Right ventricle myocardium superior (tissue), 1 donor: Measurements from ENCODE around the gene SDF4. TPM values are rescaled to one million over a fixed set of nuclear protein-coding genes. Genes with fewer than 3 reads are reported as not detected.
A peak's percentile ranks its signal among the peaks of the same experiment; 100 is the strongest.
"Not testable (repeated sequence)": the region's sequence is repeated elsewhere in the genome, so short reads cannot be mapped to it uniquely, and the experiment has no call there.

Experiments used
- ATAC-seq: fragments of 200-7000 bp; cut with Tn5 transposase; one replicate; pipeline ENCODE4 v1.9.1; 2020; ENCODE audit warnings: mild to moderate bottlenecking; ENCODE audit not compliant: poor library complexity
- DNase-seq: peaks from one replicate; pipeline ENCODE4 v3.0.0-alpha.2; 2020
- intact Hi-C: fragments of 100-400 bp; cut with DNase I; formaldehyde crosslinking; loops from one replicate; pipeline ENCODE4 v1.11.2; 2022
- total RNA-seq: library from RNA; stranded (reverse); fragmentation: NEBNext Ultra II Directional; extraction: Animal tissue kit (Norgen Biotek cat#: 25700); gene quantifications from one replicate; pipeline ENCODE4 v1.2.1, GENCODE V29; 2021
- donor health status: DM: no; HTN: yes; CAD: no; lungs with severe emphysema.

Gene SDF4
- total RNA-seq, 1 donor from 2014 or later = 110 TPM

DNA sequence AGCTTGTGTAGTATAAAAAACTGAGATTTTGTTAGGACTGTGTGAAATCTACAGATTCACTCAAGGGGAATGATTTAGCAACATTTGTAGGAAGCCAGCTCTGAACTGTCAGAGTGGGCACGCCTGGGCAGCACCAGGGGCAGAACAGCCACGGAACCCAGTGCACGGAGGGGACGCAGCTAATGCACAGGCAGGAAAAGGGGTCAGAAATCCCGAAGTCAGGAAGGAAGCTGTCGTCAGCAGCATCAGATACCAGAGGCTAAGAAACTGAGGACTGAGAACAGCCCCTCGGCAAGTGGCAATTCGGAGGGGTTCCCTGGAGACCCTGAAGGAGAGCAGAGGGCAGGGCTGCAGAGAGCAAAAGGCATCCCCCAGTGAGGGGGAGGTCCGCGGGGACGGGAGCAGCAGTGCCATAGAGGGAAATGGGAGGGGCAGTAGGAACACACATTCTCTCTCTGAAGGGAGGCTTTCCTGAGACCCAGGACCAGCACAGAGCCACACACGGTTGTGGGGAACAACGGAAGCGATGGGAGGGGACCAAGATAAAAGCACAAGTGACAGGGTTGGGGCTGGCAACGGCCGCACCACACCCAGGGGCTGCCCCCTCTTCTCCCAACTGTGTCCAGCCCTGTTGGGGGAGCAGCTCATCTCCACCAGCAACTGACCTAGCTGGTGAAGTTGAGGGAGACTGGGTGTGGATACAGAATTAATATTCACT, 29.2 kb upstream of the SDF4 start:
- intact Hi-C loops = no loop called here
- DNase-seq (no peak), ATAC-seq (no peak)

DNA sequence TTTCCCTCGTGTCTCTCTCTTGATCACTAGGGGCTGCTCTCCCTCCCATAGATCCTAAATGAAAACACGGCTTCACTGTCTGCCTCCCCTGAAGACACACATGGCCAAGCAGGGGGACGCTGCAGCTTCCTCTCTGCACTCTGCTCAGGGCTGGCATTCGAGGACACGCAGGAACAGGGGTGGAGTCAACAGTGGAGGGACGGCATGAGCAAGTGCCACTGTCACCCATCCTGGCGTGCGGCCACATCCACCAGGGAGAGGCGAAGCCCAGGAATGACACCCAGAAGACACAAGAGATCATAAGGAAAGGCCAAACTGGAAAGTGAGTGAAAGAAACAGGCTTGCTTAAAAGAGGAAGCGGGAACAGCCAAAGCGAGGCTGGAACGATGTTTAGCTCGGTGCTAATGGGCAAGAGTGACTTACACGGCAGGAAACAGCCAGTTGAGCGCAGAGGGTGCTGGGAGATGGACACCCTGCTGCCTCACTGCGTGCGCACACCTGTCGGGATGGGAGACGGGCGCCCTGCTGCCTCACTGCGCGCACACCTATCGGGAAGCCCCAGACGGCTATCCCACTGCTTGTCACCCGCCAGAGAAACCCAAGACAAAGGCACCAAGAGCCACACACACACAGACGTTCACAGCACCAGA, 28.3 kb upstream of the SDF4 start:
- intact Hi-C loops = no loop called here
- DNase-seq (peak; percentile 70), ATAC-seq (peak; percentile 66)

DNA sequence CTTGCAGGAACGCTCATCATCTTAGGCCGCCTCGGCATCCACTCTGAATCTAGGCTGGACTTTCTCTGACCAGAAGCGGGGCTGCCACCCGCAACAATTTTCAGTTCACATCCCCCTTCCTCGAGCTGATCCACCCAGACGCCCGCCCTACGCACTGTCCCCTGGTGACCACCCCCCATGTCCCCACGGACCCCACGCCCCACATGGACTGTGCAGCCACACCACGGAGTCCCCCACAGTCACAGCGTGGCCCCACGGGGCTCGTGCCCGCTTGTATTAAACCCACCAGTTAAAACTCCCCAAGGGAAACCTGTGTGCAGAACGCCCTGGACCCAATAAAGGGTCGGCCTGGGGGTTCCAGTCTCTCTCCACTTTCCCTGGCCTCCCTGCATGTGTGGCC, 27.7 kb upstream of the SDF4 start:
- ATAC-seq (no peak), DNase-seq (no peak)
- intact Hi-C loops = no loop called here

DNA sequence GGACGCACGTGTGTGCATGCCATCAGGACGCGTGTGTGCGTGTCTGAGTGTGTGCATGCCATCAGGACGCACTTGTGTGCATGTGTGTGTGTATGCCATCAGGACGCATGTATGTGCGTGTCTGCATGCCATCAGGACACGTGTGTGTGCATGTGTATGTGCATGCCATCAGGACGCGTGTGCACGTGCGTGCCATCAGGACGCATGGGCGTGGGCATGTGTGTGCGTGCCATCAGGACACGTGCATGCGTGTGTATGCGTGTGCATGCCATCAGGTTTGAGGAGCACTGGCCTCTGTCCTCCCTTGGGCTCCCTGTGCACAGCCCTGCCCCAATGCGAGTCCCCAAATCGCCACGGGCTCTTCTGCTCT, 27.3 kb upstream of the SDF4 start:
- no peak for ATAC-seq
- no peak for DNase-seq
- intact Hi-C loops = no loop called here

DNA sequence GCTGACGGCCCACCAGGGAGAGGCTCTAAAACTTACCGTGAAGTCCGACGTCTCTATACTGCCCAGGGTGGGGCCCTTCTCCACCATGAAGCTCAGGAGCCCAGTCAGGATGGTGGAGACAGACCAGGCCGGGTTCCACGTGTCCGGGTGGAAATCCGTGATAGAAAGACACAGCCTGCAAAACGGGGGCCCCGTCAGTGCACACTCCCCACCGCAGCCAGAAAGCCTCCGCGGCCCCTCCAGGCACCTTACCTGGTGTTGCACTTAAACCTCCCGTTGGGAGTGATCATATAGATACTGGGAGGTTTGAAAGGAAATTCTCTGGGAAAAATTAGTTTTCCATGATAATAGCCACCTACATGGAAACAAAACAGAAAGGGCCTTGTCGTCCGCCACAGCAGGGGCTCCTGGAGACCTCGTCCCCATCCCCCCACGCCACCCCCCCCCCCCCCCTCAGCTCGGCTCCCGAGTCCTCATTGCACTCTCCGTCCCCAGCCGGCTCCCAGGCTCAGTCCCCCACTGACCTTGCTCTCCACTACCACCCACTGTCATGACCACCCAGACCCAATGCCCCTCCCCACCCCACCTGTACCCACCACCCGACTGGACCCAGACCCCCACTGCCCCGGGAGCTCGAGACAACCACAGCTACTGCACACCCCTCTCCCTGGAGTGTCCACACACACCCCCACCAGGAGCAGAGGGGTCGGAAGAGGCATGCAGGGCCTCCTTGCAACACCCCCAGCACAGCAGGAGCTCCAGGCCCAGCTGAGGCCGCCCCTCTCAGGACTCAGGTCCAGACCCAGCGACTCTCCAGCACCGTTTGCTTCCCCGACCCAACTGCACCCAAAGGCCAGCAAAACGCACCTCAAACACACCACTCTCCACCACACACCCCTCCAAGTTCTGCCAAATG, 25.4 kb upstream of the SDF4 start:
- DNase-seq (no peak), ATAC-seq (no peak)
- intact Hi-C loops = no loop called here

DNA sequence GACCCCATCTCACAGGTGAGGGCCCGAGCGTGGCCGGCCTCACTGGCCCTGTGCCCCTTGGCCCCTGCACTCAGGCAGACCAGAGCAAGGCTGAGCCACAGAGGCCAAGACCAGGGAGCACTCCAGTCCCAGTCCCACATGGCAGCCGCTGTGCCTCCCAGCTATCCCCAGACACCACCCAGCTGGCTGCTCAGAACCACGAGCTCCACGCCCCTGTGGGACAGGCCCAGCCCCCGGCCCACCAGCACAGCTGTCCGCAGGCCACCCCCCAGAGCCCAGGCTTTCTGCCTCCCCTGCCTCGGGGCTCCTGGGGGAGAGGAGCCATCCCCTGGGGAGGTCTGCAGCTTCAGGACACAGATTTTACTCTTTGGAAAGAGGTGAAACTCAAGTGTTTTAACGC, 23.8 kb upstream of the SDF4 start:
- DNase-seq (no peak), ATAC-seq (no peak)
- intact Hi-C loops = no loop called here

DNA sequence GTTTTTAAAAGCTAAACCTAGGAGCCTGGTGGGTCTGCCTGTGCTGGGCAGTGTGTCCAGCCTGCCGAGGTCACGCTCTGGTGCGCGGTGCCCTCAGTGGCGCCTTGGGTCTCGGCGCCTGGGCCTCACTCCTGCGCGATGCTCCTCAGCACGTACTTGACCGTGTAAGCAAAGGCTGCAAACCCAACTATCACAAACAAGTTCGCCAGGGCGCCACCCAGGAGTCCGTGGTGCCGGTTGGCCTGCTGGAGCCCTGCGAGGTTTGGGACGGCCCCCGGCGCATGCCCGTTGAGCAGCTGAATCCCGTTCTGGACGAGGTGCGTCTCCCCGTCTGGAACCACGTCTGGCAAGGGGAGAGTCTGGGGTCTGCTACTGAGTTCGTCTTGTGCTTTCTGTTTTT, 23.3 kb upstream of the SDF4 start:
- intact Hi-C loops = no loop called here
- no peak for ATAC-seq
- DNase-seq = no peak

DNA sequence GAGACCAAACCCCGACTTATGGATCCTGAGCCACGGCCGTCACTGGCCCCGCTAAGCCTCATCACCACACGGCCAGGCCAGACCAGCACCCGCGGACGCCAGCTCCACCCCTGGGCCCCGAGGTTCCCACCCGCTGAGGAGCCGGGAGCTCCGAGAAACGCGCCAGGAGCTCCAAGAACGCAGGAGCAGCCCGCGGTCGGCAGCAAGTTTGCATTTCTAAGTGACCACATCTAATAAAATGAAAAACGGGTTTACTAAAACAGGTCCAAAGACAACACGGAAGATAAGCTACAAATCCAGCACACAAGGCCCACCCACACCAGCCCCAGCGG, 22.8 kb upstream of the SDF4 start:
- no peak for ATAC-seq
- intact Hi-C loops = no loop called here
- DNase-seq = no peak

DNA sequence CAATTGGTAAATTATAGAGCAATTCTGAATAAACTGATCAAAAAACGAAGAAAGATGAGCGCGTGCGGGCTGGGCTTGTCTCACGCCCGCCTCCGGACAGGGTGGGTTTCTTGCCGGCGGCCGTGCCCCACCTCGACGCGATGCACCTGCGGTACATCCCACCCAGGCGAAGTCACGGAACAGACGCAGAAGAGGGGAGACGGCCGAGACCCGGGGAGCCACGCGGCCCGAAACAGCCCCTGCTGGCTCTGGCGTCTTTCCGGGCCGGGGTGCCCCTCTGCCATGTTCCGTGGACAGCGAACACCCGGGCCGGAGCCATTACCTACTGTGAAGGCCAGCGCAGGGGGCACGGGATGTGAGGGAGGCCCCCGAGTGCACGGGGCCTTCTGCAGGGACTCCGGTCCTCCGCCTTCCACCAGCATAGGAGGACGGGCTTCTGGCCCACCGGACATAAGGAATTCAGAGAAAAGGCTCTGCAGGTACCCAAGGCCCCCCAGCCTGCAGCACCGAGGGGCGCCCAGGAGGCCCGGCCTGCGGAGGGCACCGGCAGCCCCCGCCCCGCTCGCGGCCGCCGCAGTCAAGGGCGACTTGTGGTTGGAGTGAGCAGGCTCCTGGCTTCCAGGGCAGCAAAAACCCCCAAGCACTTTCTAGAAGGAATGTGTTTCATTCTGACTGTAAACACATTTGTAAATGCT, 22.3 kb upstream of the SDF4 start:
- DNase-seq (no peak), ATAC-seq (no peak)
- intact Hi-C loops = no loop called here

DNA sequence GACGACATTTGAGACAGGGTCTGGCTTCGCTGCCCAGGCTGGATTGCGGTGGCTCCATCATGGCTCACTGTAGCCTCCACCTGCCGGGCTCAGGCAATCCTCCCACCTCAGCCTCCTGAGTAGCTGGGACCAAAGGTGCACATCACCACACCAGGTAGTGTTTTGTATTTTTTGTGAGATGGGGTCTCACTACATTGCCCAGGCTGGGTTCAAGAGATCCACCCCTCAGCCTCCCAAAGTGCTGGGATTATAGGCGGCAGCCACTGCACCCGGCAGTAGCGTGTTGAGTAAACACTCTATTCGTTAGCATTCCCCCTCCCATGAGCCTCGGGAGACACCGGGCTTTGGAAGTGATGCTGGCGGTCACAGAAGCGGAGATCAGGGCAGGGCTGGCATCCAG, 21.5 kb upstream of the SDF4 start:
- ATAC-seq (no peak), DNase-seq (no peak)
- intact Hi-C loops = no loop called here

DNA sequence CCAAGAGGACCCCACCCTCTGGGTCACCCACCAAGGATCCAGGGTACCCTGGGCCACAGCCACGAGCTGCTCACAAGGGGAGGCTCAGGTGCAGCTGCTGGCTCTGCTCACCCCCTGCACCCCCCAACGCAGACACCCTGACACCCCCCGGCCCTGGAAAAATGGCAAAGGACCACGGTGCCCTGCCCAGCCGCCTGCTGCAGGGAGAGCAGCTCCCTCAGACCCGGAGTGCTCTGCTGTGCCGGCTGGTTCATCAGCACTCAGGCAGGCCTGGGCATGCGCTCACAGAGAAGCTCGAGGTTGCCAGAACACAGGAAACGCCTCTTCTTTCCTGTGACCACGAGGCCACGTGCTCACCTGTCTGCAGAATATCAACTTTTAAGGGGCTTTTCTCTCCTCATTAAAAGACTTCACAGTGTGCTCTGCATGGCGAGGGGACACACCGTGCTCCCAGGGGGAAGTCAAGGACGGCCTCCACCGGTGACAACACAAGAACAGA, 19.0 kb upstream of the SDF4 start:
- intact Hi-C loops = no loop called here
- DNase-seq = no peak
- ATAC-seq = no peak

DNA sequence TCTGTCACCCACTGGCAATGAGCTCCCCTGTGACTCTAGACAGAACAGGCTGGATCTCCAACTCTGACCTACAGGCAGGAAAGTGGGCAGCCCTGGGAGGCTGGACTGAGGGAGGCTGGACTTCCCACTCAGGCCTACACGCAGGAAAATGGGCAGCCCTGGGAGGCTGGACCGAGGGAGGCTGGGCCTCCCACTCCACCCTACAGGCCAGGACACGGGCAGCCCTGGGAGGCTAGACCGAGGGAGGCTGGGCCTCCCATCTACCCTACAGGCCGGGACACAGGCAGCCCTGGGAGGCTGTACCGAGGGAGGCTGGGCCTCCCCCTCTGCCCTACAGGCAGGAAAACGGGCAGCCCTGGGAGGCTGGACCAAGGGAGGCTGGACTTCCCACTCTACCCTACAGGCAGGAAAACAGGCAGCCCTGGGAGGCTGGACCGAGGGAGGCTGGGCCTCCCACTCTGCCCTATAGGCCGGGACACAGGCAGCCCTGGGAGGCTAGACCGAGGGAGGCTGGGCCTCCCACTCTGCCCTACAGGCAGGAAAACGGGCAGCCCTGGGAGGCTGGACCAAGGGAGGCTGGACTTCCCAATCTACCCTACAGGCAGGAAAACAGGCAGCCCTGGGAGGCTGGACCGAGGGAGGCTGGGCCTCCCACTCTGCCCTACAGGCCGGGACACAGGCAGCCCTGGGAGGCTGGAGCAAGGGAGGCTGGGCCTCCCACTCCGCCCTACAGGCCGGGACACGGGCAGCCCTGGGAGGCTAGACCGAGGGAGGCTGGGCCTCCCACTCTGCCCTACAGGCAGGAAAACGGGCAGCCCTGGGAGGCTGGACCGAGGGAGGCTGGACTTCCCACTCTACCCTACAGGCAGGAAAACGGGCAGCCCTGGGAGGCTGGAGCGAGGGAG, 16.5 kb upstream of the SDF4 start:
- DNase-seq, intact Hi-C loops, ATAC-seq: not testable (repeated sequence)

DNA sequence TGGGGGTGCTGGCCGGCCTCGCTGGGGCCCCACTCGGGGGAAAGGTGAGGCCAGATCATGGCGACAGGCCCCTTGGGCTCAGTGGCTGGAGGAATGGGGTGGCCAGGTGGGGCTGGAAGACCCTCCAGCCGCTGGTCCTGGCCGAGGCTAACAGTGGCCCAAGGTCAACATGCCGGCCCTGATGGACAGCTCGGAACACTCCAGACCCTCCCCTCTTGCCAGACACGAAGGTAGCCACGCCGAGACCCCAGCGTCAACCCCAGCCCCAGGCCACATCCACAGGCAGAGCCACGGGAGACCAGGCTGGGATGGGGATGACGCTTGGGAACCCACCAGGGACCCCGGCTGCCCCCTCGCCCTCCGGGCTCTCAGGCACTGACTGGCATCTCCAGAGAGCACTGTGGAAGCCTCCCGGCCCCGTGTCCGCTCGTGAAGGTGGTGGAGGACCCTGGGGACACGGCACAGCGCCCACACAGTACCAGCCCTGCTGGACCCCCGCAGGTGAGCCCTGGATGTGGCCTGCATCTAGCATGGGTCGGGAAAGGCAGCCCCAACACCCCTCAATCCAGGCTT, 15.6 kb upstream of the SDF4 start:
- DNase-seq (no peak), ATAC-seq (no peak)
- intact Hi-C loops = no loop called here

DNA sequence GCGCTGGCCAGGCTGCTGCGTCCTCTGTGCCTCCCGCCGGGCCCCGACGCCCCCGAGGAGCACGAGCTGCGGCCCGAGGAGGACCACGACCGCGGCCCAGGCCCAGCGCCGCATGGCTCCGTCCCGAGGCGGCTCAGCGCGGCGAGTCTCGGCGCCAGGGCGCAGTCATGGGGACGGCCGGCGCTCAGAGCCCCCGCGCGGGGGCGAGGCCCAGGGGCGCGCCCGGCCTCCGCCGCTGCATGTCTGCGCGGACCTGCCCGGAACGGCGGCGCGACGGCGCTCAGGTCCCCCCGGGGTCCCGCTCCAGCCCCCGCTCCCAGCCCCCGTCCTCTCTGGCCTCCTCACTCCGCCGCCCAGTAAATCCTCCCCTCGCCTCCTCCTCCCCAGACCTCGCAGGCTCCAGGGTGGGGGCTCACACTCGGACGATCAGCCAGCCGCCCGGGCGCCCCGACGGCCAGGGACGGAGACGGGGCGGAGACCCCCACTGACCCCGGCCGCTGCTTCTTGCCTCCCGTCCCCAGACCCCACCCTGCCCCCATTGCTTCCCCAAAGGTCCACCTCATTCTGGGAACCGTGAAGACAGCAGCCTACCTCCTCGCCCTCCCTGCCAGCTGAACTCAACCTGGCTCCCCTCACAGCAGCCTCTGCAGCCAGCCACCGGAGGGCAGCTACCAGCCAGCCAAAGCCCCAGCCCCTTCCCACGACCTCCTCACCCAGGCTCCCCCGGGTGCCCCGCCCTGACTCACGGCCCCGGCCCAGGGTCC, 15.0 kb upstream of the SDF4 start, which contains the start of gene C1QTNF12:
Gene C1QTNF12 (minus strand): TSS at position 146 of the 764 bp plus-strand sequence. CDS start 32 bp downstream, at position 114.
- DNase-seq (no peak), ATAC-seq (no peak)
- intact Hi-C loops = no loop called here

DNA sequence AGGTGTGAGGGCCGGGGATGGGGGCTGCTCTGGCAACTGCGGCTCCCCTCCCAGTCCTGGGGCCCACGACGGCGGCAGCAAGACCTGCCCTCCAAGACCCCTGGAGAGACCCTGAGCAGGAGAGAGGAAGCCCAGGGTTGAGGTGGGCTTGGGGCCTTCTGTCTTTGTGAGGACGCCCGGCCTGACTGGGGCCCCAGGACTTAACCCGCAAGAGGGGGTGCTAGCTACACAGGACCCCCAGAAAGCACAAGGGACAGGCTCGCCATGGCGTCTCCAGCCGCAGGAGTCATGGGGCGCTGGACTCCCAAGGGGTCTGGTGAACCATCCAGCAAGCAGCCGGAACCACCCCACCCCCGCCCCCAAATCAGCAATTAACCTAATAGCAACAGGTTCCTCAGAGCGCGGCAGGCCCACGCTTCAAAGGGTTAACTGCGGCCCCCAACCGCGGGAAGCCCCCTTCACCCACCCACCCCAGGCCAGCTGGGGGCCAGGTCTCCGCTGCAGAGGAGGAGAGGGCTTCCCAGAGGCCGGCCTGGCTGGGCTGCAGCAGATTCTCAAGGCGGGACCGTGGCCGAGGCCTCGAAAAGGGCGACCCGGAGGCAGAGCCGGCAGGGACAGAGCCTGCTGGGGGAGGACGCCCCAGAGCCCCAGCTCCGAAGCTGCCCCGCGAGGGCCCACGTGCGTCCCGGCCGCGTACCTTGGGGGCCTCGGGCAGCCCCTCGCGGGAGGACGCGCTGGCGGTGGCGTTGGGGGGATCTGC, 14.2 kb upstream of the SDF4 start:
- DNase-seq (no peak), ATAC-seq (no peak)
- intact Hi-C loops = no loop called here

DNA sequence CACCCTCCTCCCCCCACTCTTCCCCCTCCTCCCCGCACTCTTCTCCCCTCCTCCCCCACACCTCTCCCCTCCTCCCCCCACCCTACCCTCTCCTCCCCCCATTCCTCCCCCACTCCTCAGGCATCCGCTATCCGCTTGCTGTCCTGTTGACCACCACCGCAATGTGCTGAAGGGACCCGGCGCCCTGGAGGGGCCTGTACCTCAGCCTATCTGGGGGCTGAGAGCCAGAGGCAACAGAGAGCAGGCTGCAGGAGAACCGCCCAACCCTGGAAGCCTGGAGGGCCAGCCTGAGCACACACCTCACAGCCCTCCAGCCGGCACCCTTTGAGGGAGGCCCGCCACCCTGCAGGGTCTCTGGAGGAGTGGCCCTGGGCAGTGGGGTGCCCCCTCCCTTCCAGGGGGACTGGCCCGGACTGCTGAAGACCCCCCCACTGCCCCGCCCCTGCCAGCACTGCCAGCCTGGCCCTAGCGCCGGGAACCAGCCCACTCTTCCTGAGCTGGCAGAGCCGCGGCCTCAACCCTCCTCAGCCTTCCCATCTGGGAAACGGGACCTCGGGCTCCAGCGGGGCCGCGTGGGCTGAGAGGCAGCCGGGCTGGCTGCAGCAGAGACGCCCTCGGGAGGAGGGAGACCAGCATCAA, 13.5 kb upstream of the SDF4 start:
- intact Hi-C loops = no loop called here
- DNase-seq = no peak
- ATAC-seq = no peak
